Right lobe of liver (tissue), 6 donors: ENCODE data around the gene KCNQ1. TPM values are rescaled to one million over a fixed set of nuclear protein-coding genes. Genes with fewer than 3 reads are reported as not detected.

Experiments
- ATAC-seq, 4 donors: fragments of 200-7000 bp; cut with Tn5 transposase; one replicate each; pipeline ENCODE4 v1.9.1; 2020; ENCODE audit warnings: mild to moderate bottlenecking in 4 of 4, moderate library complexity in 4 of 4
- DNase-seq, 3 donors: peaks; one replicate each; pipeline ENCODE4 v3.0.0-alpha.2; 2020
- H3K27ac ChIP-seq, 3 donors: fragments of 200-600 bp; one replicate each; pipeline ENCODE4 v1.8.0; 2022
- H3K27me3 ChIP-seq, 2 donors: fragments of 200-600 bp; one replicate each; pipeline ENCODE4 v1.8.0; 2022
- H3K36me3 ChIP-seq, 4 donors: fragments of 200-600 bp; sonication (generic) in 1 of 4; one replicate each; pipeline versions ENCODE4 v1.5.1 to v1.8.0; 2017 to 2022; ENCODE audit warnings: control low read depth in 1 of 4
- H3K4me1 ChIP-seq, 4 donors: fragments of 200-600 bp; sonication (generic) in 1 of 4; one replicate each; pipeline versions ENCODE4 v1.5.1 to v1.8.0; 2017 to 2022; ENCODE audit warnings: control low read depth in 1 of 4
- H3K4me3 ChIP-seq, 3 donors: fragments of 200-600 bp; one replicate each; pipeline ENCODE4 v1.8.0; 2022
- H3K9me3 ChIP-seq, 4 donors: fragments of 200-600 bp; sonication (generic) in 1 of 4; one replicate each; pipeline versions ENCODE4 v1.5.1 to v1.8.0; 2017 to 2022; ENCODE audit warnings: control low read depth in 1 of 4
- POLR2A ChIP-seq: fragments of 450-650 bp; IDR thresholded peaks from one replicate; pipeline ENCODE4 v1.6.1; 2017; ENCODE audit warnings: antibody characterized with exemption, mild to moderate bottlenecking
- WGBS: methylation state at CpG from one replicate; pipeline ENCODE4 v1.1.6; 2018; ENCODE audit warnings: low coverage, low lambda C conversion rate; ENCODE audit not compliant: insufficient coverage; ENCODE audit errors: missing lambda C conversion rate; 5-methylcytosine and 5-hydroxymethylcytosine counted together
- intact Hi-C, 2 donors: fragments of 100-400 bp; cut with DNase I; formaldehyde crosslinking; loops; one replicate each; pipeline versions ENCODE4 v1.11.2 to v1.14.1; 2022
- total RNA-seq, 6 experiments: library from RNA; depleted of rRNA in 2 of 6; stranded (reverse); fragments of >200 nt in 2 of 6; fragmentation: NEBNext Ultra II Directional in 3 of 6; extraction: Animal tissue kit (Norgen Biotek cat#: 25700) in 3 of 6; gene quantifications; one replicate each; pipeline versions ENCODE4 v1.1.0 to v1.2.4, GENCODE V29; 2016 to 2023
- TF ChIP-seq, protein P1 (sequence below), 4 donors: fragments of 200-600 bp in 3 of 4; fragments of 450-650 bp in 1 of 4; IDR thresholded peaks; one replicate each; pipeline versions ENCODE4 v1.5.1 to v1.8.0; 2016 to 2022; ENCODE audit warnings: antibody characterized with exemption in 4 of 4, mild to moderate bottlenecking in 2 of 4
- donor health status: DM: no; HTN: yes; CAD: no.
- donor health status: DM: no; HTN: no; CAD: no.
- donor health status: DM: no; HTN: no; CAD: no.
- donor health status: DM: no; HTN: yes; CAD: no.
- donor health status: DM: no; HTN: yes; CAD: no.

The KCNQ1 gene
- total RNA-seq, 6 experiments from 2014 or later = 0.61 to 2.4 (median 1.8) TPM

DNA sequence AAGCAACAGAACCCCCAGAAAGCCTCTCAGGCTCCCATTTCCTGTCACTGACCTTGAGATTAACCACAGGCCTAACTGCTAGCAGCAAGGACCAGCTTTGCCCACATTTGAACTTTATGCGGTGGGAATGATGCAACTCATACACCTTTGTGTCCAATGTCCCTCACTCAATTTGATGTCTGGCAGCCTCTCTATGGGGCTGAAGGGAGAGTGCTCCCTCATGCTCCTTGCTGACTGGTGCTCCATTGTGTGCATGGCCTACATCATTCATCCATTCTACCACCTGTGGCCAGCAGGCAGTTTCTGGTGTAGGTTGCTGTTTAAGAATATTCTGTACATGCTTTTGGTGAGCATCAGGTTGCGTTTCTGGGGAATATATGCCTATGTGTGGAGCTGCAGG, 223.1 kb downstream of the KCNQ1 start:
- no peak for ATAC-seq
- TF ChIP-seq, protein P1, sequence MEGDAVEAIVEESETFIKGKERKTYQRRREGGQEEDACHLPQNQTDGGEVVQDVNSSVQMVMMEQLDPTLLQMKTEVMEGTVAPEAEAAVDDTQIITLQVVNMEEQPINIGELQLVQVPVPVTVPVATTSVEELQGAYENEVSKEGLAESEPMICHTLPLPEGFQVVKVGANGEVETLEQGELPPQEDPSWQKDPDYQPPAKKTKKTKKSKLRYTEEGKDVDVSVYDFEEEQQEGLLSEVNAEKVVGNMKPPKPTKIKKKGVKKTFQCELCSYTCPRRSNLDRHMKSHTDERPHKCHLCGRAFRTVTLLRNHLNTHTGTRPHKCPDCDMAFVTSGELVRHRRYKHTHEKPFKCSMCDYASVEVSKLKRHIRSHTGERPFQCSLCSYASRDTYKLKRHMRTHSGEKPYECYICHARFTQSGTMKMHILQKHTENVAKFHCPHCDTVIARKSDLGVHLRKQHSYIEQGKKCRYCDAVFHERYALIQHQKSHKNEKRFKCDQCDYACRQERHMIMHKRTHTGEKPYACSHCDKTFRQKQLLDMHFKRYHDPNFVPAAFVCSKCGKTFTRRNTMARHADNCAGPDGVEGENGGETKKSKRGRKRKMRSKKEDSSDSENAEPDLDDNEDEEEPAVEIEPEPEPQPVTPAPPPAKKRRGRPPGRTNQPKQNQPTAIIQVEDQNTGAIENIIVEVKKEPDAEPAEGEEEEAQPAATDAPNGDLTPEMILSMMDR (IDR thresholded peaks at IDR 0.05) = no peak
- TF ChIP-seq POLR2A = no peak
- no peak for DNase-seq
- H3K36me3 ChIP-seq = no peaks in the 10 kb centered on the region
- H3K27me3 ChIP-seq = no peaks in the 10 kb centered on the region
- H3K9me3 ChIP-seq = no peaks in the 10 kb centered on the region
- no peaks in the 10 kb centered on the region for H3K4me1 ChIP-seq
- no peak overlapping the region for H3K27ac ChIP-seq
- intact Hi-C loops = no loop called here
- no CpG with 5 or more reads among the region's 2 CpGs for WGBS
- H3K4me3 ChIP-seq = no peak overlapping the region

DNA sequence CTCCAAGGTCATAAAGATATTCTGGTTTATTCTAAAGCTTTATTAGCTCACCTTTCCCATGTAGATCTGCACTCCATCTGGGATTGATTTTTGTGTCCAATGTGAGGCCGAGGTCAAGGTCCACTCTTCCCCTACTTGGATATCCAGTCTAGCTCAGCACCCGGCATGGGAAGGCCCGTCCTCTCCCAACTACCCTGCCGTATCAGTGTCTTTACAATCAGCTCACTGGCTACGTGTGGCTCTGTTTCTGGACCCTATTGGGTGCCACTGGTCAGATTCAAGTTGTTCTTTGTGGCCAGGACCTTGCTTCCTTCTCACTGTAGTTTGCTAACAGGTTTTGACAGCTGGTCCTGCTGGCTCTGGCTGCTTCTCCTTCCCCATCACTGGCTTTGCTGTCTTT, 224.1 kb downstream of the KCNQ1 start:
- ATAC-seq = peak in 3 of 4 donors; percentile 34 to 64 (median 43)
- intact Hi-C loops = no loop called here

DNA sequence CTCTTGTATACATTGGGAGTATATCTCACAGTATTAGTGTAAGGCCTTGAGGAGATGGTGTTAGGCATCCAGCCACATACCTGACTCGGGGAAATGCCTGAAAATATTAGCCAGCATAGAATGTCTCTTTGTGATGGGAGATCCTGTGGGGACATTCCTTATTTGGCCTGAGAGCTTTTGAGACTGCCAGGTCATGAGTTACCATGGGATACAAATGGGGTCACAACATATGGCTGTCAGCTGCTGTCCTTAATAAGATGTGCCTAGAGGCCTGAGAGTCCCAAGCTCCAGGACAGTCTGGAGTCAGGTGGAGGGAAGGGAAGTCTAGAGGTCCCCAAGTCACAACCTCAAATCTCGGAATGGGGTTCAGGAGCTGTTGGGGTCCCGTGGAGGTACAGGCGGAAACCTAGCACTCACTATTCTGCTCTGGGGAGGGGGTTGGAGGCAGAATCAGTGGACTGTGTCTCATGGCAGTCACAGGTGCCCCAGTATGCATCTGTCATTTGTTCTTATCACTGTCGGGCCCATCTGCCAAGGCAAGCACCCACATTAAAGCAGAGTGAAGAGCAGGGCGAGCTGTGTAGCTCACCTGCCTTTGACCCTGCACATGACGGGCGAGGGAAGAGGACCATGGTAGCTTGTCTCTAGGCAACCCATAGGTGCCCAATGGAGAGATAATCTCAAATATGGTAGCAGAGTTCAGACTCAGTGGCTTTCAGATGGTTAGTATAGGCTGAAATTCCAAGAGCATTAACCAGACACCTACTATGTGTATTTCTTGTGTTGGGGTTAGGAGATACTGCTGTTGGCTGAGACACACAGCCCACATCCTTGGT, 225.0 kb downstream of the KCNQ1 start:
- Histone ChIP-seq H3K36me3 (no peaks in the 10 kb centered on the region), H3K9me3 (no peaks in the 10 kb centered on the region), H3K27me3 (no peaks in the 10 kb centered on the region), H3K27ac (no peak overlapping the region), H3K4me1 (no peaks in the 10 kb centered on the region), H3K4me3 (no peak overlapping the region)
- intact Hi-C loops = no loop called here
- DNase-seq (no peak), ATAC-seq (no peak)
- 85% methylated on average over 4 of the region's 8 CpGs for WGBS
- TF ChIP-seq, protein P1 (IDR thresholded peaks at IDR 0.05) = no peak
- no peak for TF ChIP-seq POLR2A

More for the DNA sequence above, 224.1 kb downstream of the KCNQ1 start:
- no peaks in the 10 kb centered on the region for H3K27me3 ChIP-seq
- no peak overlapping the region for H3K4me3 ChIP-seq
- DNase-seq = no peak
- TF ChIP-seq, protein P1 (IDR thresholded peaks at IDR 0.05) = no peak
- no peak for TF ChIP-seq POLR2A
- no peaks in the 10 kb centered on the region for H3K36me3 ChIP-seq
- 52% methylated on average over 5 of the region's 5 CpGs for WGBS
- no peaks in the 10 kb centered on the region for H3K9me3 ChIP-seq
- H3K27ac ChIP-seq = no peak overlapping the region
- H3K4me1 ChIP-seq = no peaks in the 10 kb centered on the region

DNA sequence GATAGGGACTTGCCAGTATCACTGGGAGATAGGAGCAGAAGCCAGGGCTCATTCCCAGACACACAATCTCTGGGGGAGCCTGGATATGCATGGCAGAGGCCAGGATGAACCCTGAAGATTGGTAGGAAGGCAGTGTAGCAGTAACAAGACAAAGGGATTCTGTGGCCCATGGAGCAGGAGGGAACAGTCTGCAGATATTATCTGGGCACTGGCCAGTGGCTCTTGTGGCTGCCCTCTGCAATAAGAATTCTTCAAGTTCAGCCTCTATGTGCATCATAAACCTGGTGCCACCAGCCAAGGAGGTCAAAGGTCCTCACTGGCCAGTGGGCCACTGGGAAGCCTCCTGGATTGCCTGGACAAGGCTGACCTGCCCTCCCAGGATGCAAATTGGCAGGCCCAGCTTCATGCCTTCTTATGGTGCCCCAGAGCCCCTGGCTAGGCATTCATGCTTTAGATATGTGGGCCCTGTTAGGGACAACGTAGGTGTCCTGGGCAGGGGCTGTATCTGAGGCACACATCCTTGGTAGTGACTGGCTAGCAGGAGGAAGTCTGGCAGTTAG, 225.8 kb downstream of the KCNQ1 start:
- no peaks in the 10 kb centered on the region for H3K36me3 ChIP-seq
- no peak for DNase-seq
- ATAC-seq = no peak
- WGBS = no CpG with 5 or more reads among the region's 1 CpG
- no peaks in the 10 kb centered on the region for H3K27me3 ChIP-seq
- no peak overlapping the region for H3K27ac ChIP-seq
- TF ChIP-seq POLR2A = no peak
- TF ChIP-seq, protein P1 (IDR thresholded peaks at IDR 0.05) = no peak
- no peak overlapping the region for H3K4me3 ChIP-seq
- intact Hi-C loops = no loop called here
- no peaks in the 10 kb centered on the region for H3K9me3 ChIP-seq
- no peaks in the 10 kb centered on the region for H3K4me1 ChIP-seq
